ENCODE data around the gene MESP2. TPM values are rescaled to one million over a fixed set of nuclear protein-coding genes. Genes with fewer than 3 reads are reported as not detected.
A peak's percentile ranks its signal among the peaks of the same experiment; 100 is the strongest.

The MESP2 gene
- total RNA-seq, 1 experiment from 2014 or later, result not detected

DNA sequence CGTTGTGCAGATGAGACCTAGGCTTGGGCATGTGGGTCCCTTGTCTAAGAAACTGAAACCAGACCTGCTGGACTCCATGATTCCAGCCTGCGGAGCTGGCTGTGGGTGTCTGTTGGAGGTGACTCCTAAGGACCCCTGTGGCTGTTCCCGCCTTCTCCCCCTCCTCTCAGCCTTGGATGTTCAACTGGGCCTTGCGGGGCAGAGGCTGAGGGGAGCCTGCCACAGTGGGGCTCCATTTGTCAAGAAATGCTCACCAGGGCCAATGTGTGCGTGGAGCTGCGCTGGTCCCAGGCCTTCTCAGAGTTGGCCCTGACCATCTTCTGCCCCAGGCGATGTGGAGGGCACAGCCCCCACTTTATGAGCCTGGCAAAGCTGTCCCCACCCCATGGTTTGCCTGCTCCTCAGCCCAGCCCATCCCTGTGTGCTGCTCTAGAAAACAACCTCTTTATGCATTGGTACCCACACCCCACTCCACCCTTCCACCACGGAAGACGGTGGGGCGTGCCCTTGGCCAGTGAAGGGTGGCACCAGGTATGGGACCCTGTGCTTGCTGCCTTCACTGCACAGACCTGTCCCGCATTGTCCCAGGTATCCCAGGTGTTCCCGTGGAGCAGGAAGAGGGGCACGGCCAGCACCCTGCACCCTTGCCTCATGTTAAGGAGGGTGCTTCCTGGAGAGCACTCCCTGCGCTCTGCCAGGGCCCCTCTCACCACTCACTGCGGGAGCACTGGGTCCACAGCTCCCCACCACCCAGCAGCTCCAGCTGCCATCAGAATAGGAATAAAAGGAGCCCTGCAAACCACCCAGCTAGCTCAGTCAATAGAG, 7.9 kb downstream of the MESP2 start:
- Mint-ChIP-seq H3K4me3 (ENCODE audit: unreplicated experiment) (no peak overlapping the region), H3K27me3 (ENCODE audit: insufficient read depth, unreplicated experiment) (no peaks in the 10 kb centered on the region), H3K9me3 (ENCODE audit: unreplicated experiment) (no peaks in the 10 kb centered on the region), H3K36me3 (ENCODE audit: insufficient read depth, unreplicated experiment) (peaks cover 56% of the 10 kb centered on the region), H3K4me1 (ENCODE audit: insufficient read depth, unreplicated experiment) (peaks cover 24% of the 10 kb centered on the region), H3K27ac (ENCODE audit: low read depth, unreplicated experiment) (peak overlapping the region; percentile 31)
- BruUV-seq (replicated peaks), result no TSS peak
- ChIA-PET POLR2A (interaction anchor here (0.7 to 4.3 kb wide), 7 partner anchors 9 to 404 kb away, joined by 3 to 22 read pairs (median 3); partner anchors contain the start of gene AP3S2), CTCF (interaction anchor here (0.6 to 5.3 kb wide), 5 partner anchors 24 to 104 kb away, joined by 3 to 28 read pairs (median 6); no protein-coding TSS in a partner anchor)
- DNase-seq (ENCODE audit: unreplicated experiment), result peak; percentile 29
- TF ChIP-seq, protein P1, sequence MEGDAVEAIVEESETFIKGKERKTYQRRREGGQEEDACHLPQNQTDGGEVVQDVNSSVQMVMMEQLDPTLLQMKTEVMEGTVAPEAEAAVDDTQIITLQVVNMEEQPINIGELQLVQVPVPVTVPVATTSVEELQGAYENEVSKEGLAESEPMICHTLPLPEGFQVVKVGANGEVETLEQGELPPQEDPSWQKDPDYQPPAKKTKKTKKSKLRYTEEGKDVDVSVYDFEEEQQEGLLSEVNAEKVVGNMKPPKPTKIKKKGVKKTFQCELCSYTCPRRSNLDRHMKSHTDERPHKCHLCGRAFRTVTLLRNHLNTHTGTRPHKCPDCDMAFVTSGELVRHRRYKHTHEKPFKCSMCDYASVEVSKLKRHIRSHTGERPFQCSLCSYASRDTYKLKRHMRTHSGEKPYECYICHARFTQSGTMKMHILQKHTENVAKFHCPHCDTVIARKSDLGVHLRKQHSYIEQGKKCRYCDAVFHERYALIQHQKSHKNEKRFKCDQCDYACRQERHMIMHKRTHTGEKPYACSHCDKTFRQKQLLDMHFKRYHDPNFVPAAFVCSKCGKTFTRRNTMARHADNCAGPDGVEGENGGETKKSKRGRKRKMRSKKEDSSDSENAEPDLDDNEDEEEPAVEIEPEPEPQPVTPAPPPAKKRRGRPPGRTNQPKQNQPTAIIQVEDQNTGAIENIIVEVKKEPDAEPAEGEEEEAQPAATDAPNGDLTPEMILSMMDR (IDR thresholded peaks at IDR 0.05; ENCODE audit: unreplicated experiment), result no peak
- intact Hi-C loops (cut with micrococcal nuclease), result loop anchor here (2.0 kb wide), 1 partner anchor 29 kb away; no protein-coding TSS in a partner anchor

DNA sequence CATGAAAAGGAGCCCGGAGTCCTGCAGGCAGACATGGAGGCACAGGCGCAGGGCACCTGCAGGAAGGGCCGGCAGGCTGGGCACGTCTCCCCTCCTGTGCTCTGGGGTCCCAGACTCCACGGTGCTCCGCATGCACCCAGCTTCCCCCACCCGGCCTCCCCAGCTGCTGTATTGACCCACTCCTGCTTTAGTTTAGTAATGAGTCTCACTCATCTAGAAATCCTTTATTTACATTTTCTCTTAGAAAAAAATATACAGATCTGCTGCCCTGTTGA, 8.5 kb downstream of the MESP2 start:
- POLR2A ChIA-PET, result interaction anchor here (0.5 to 4.3 kb wide), 5 partner anchors 28 to 404 kb away, joined by 3 to 22 read pairs (median 3); partner anchors contain the start of gene AP3S2
- DNase-seq (ENCODE audit: unreplicated experiment), result no peak
- CTCF ChIA-PET, result interaction anchor here (1.8 to 5.3 kb wide), 3 partner anchors 24 to 103 kb away, joined by 6 to 28 read pairs (median 7); no protein-coding TSS in a partner anchor
- BruUV-seq (replicated peaks), result no TSS peak
- Mint-ChIP-seq H3K36me3 (ENCODE audit: insufficient read depth, unreplicated experiment) (peaks cover 62% of the 10 kb centered on the region), H3K4me1 (ENCODE audit: insufficient read depth, unreplicated experiment) (peaks cover 24% of the 10 kb centered on the region), H3K27me3 (ENCODE audit: insufficient read depth, unreplicated experiment) (no peaks in the 10 kb centered on the region), H3K27ac (ENCODE audit: low read depth, unreplicated experiment) (peak overlapping the region; percentile 31), H3K4me3 (ENCODE audit: unreplicated experiment) (no peak overlapping the region), H3K9me3 (ENCODE audit: unreplicated experiment) (no peaks in the 10 kb centered on the region)
- intact Hi-C loops (cut with micrococcal nuclease), result no loop called here
- TF ChIP-seq, protein P1 (IDR thresholded peaks at IDR 0.05; ENCODE audit: unreplicated experiment), result no peak

DNA sequence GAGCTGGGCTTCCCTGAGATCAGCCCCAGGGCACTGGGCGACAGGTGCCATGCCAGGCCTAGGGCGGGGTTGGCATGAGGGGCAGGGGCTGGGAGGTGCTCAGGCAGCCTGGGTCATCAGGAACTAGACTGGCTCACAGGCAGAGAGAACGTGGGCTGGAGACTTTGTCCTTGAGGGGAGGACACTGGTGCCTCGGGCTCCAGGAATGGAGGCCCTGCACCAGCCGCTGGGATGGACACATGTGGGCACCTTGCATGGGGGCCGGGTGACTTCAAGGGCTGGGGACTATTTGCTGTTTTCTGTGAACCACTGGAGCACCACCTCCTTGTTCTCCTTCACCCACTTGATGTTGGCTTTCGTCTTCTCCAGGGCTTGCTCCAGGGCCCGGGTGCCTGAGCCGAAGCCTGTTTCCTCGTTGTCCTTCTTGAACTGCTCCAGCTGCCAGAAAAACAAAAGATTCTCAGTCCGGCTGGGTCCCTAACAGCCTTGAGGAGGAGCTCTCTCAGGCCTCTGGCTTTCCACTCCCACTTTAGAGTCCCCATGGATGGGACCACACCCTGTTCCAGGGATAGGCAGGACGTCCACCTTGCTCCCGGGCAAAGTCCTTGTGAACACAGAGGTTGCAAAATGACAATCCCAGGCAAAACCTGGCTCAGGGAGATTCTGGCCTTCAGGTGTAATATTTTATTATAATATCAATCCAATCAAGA, 9.1 kb downstream of the MESP2 start:
- DNase-seq (ENCODE audit: unreplicated experiment), result peak; percentile 58
- Mint-ChIP-seq H3K4me1 (ENCODE audit: insufficient read depth, unreplicated experiment) (peaks cover 24% of the 10 kb centered on the region), H3K27me3 (ENCODE audit: insufficient read depth, unreplicated experiment) (no peaks in the 10 kb centered on the region), H3K27ac (ENCODE audit: low read depth, unreplicated experiment) (peak overlapping the region; percentile 23), H3K4me3 (ENCODE audit: unreplicated experiment) (no peak overlapping the region), H3K36me3 (ENCODE audit: insufficient read depth, unreplicated experiment) (peaks cover 68% of the 10 kb centered on the region), H3K9me3 (ENCODE audit: unreplicated experiment) (no peaks in the 10 kb centered on the region)
- TF ChIP-seq, protein P1 (IDR thresholded peaks at IDR 0.05; ENCODE audit: unreplicated experiment), result no peak
- POLR2A ChIA-PET, result interaction anchor here (0.5 kb wide), 1 partner anchor 213 kb away, joined by 3 read pairs; no protein-coding TSS in a partner anchor
- intact Hi-C loops (cut with micrococcal nuclease), result no loop called here
- CTCF ChIA-PET, result interaction anchor here (0.6 to 5.3 kb wide), 5 partner anchors 25 to 103 kb away, joined by 3 to 28 read pairs (median 6); partner anchors contain the start of gene ANPEP
- BruUV-seq (replicated peaks), result TSS peak; percentile 91

DNA sequence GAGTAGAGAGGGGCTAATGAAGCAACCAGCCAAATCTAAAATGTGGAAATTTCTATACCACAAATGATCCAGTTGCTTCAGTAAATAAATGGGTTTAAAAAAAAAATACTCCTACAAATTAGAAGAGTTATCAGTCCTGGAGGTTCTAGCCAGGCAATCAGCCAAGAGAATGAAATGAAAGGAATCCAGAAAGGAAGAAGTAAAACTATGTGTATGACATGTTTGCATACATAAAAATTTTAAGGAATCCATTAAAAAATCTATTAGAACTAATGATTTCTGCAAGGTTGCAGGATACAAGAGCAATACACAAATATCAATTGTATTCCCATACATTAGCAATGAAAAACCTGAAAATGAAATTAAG, 9.6 kb downstream of the MESP2 start:
- Mint-ChIP-seq H3K9me3 (ENCODE audit: unreplicated experiment) (no peaks in the 10 kb centered on the region), H3K4me3 (ENCODE audit: unreplicated experiment) (no peak overlapping the region), H3K27me3 (ENCODE audit: insufficient read depth, unreplicated experiment) (no peaks in the 10 kb centered on the region), H3K27ac (ENCODE audit: low read depth, unreplicated experiment) (peak overlapping the region; percentile 23), H3K36me3 (ENCODE audit: insufficient read depth, unreplicated experiment) (peaks cover 73% of the 10 kb centered on the region), H3K4me1 (ENCODE audit: insufficient read depth, unreplicated experiment) (peaks cover 20% of the 10 kb centered on the region)
- ChIA-PET CTCF (interaction anchor here (0.9 to 5.3 kb wide), 2 partner anchors 25 to 79 kb away, joined by 3 to 28 read pairs; no protein-coding TSS in a partner anchor), POLR2A (no interaction called here)
- no peak for DNase-seq (ENCODE audit: unreplicated experiment)
- BruUV-seq (replicated peaks), result no TSS peak
- TF ChIP-seq, protein P1 (IDR thresholded peaks at IDR 0.05; ENCODE audit: unreplicated experiment), result no peak
- intact Hi-C loops (cut with micrococcal nuclease), result no loop called here
